HG03439 (cell line): ENCODE results near the gene SOX15.
A peak's percentile ranks its signal among the peaks of the same experiment; 100 is the strongest.
"Not testable (repeated sequence)": the region's sequence is repeated elsewhere in the genome, so short reads cannot be mapped to it uniquely, and the experiment has no call there.

Experiments used
- ATAC-seq: cut with Tn5 transposase; IDR thresholded peaks from one replicate; pipeline ENCODE4 v1.9.1; 2021; ENCODE audit warnings: mild to moderate bottlenecking, moderate library complexity; ENCODE audit not compliant: unreplicated experiment

Gene SOX15

GRCh38 chr17:7611635-7612293, 21.9 kb upstream of the SOX15 start:
- no peak for ATAC-seq

- no peak for ATAC-seq
Observed at GRCh38 chr17:7610641-7611040, 20.7 kb upstream of the SOX15 start.

DNA sequence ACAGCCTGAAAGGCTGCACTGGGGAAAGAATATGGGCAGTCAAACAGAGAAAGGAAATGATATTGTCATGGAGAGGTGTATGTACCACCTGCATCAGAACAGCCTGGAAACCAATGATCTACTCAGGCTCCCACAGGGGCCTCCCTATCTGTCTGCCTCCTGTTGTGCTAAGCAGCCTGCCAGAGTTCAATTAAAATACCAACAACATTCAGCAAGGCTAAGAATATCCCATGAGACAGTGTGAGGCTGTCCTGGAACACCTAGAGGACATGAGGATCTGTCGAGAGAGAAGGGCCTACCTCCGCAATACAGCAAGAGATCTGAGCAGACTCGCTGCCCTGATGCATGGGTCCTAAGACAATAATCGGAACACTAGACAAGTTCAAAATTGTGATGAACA, 16.4 kb upstream of the SOX15 start:
- ATAC-seq: no peak

GRCh38 chr17:7597561-7597960, 7.7 kb upstream of the SOX15 start:
- ATAC-seq: not testable (repeated sequence)

DNA sequence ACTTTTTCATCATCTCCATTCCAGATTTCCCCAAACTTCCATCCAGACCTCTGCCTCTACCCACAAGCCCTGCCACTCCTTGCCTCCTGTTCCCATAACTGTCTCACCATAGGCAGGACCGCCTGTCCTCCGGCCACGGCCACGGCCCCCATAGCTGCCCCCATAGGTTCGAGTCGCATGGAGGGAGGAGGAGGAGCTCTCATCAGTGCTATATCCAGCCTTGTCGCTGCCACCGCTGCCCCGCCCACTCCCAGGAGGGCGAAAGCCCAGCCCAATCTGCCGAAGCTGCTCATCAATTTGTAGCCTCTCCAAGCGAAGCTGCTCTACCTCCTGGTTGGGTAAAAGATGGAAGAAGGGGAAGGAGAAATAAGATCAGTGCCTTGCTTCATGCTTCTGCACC, 3.4 kb upstream of the SOX15 start:
- no peak for ATAC-seq

GRCh38 chr17:7592422-7593021, 2.6 kb upstream of the SOX15 start:
- ATAC-seq: no peak

GRCh38 chr17:7591596-7591995, 1.7 kb upstream of the SOX15 start:
- ATAC-seq: no peak

GRCh38 chr17:7590743-7591142, 849 bp upstream of the SOX15 start:
- ATAC-seq: no peak

GRCh38 chr17:7589204-7589868, 558 bp downstream of the SOX15 start:
- ATAC-seq: no peak

GRCh38 chr17:7588553-7589203, 1.2 kb downstream of the SOX15 start:
- no peak for ATAC-seq

DNA sequence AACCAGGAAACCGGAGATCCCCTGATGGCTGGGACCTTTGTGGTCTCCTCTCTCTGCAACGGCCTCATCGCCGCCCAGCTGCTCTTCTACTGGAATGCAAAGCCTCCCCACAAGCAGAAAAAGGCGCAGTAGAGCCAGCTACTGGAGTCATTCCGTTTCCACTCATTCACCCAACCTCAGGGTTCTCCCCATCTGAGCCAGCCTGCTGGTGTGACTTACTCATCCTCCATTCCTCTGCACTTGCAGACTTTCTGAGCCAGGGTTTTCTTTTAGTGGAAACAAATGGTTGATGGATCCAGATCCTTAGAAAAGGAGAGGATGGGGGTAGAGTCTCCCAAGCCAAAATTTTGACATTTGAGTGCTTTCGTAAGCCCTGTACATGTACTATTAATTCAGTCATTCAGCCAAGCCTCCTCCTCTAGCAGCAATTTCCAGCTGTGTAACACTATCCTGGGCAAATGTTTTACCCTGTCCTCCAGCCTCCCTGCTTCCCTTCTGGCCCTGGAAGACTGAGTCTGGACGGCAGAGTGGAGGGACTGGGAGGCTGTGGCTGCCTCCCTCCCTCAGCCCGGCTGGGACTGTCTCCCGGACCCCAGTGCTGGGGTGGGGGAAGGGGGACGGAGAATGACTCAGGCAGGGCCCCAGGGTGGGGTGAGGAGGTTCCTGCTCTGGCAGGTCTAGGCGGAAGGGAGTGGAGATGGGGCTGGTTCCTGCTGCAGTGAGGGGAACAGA, 2.3 kb downstream of the SOX15 start:
- no peak for ATAC-seq

DNA sequence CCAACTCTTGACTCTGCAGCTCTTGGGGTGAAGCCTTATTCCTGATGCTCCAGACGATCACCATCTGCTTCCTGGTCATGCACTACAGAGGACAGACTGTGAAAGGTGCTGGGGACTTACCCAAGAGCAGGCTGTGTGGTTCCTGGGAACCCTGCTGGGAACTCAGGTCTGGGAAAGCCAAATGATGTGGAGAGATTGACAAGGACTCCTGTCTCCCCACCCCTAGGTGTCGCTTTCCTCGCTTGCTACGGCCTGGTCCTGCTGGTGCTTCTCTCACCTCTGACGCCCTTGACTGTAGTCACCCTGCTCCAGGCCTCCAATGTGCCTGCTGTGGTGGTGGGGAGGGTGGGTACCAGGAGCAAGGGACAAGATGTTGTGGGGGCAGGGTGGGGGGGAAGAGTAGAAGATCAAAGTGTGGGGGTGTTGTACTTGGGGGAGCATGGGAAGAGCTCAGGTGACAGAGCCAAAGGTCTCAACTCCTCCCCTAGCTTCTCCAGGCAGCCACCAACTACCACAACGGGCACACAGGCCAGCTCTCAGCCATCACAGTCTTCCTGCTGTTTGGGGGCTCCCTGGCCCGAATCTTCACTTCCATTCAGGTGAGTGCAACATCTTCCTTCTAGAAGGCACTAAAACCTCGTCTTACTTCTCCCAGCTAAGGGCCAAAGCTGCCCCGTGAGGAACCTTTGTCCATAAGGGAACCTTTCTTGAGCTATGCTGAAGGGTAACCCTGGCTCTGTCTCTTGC, 3.0 kb downstream of the SOX15 start:
- ATAC-seq: no peak

DNA sequence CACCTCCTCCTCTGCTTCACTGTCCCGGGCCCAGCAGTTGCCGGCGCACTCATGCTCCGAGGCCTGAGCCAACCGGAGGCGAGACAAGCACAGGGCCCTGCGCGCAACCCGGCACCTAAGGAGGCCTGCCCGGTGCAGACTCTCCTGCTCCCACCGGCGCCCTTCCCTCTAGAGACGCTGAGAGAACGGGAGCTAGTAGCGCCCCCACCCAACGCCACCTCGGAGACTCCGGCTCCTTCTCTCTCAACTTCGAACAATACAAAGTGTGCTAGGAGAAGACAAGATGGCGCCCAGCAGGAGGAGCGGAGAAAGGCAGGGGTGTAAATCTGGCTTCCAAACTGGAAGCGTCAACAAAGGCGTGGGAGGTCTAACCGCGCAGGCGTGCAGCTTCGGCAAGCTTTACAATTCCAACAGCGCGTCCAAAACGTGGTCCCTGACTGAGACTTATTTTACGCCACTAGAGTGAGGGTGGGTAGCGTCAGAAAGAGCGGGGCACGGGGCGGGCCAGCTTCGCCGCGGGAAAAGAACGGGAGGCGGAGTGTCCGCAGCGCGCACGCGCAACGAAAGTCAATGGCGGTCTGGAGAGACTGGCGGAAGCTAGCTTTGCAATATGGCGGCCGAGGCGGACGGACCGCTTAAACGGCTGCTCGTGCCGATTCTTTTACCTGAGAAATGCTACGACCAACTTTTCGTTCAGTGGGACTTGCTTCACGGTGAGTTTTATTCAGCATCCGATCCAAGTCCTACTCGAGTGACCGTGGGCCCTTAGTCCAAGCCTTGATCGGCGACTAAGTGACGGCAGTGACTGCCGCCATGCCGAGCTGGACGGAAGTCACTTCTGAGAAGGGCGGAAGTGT, 6.4 kb downstream of the SOX15 start, which contains the start of gene MPDU1:
TSS of gene MPDU1 (plus strand) at position 600 of the 857 bp plus-strand sequence. CDS start at position 611, 11 bp downstream.
- peak; percentile 67 for ATAC-seq

GRCh38 chr17:7582396-7583252, 7.3 kb downstream of the SOX15 start:
- no peak for ATAC-seq

- no peak for ATAC-seq
Observed at GRCh38 chr17:7580604-7581575, 9.0 kb downstream of the SOX15 start.

- ATAC-seq: no peak
Observed at GRCh38 chr17:7579834-7580603, 9.9 kb downstream of the SOX15 start.
